IPS DF 4.7 (cell line): ENCODE measurements around the gene CRISPLD2.
"Not testable (repeated sequence)": the region's sequence is repeated elsewhere in the genome, so short reads cannot be mapped to it uniquely, and the experiment has no call there.

Source experiments
- DNase-seq: peaks from one replicate; pipeline ENCODE4 v3.0.0-alpha.2; 2013; ENCODE audit warnings: low spot score; ENCODE audit errors: extremely low read depth

Gene CRISPLD2

DNA sequence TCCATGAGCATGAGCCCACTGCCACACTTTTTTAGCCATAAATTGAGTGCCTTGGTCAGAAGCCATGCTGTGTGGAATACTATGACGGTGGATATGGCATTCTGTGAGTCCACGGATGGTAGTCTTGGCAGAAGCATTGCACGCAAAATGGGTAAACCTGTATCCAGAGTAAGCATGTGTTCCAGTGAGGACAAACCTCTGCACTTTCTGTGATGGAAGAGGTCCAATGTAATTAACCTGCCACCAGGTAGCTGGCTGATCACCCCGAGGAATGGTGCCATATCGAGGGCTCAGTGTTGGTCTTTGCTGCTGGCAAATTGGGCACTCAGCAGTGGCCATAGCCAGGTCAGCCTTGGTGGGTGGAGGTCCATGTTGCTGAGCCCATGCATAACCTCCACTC lies 37.0 kb downstream of the CRISPLD2 start:
- DNase-seq, result not testable (repeated sequence)

DNA sequence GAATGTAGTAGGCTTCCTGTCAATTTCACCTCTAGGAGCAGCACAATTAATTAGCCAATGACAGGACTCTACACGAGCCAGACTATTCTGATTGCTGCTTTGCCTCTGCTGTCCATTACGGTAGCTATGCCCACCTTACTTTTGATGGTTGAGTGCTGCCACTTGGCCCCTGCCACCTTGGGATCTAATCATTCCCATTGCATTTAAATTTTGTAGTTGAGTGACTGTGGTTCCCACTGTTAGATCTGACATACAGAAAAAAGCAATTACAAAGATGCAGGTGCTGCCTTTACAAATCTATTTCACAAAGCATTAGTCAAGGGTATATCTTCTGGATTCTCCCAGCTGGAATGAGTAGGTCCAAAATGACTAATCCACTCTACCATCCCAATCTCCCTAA lies 39.9 kb downstream of the CRISPLD2 start:
- DNase-seq, result no peak

DNA sequence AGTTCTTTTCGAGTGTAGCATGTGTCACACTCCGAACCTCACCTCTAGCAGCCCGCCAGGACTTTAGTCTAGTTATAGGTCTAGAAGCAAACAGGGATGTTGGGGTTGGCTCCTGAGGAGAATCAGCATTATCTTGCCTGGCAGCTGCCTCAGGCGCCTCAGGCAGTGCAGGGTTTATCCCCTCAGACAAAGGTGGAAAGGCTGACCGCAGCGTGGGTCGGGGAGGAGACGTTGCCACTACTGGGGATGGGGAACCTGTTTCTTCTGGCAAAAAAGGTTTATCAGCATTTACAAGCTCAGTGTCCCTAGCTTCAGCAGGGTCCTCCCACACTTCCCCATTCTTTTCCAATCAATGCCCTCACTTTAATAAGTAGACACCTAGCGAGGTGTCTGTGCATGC lies 40.6 kb downstream of the CRISPLD2 start:
- no peak for DNase-seq

DNA sequence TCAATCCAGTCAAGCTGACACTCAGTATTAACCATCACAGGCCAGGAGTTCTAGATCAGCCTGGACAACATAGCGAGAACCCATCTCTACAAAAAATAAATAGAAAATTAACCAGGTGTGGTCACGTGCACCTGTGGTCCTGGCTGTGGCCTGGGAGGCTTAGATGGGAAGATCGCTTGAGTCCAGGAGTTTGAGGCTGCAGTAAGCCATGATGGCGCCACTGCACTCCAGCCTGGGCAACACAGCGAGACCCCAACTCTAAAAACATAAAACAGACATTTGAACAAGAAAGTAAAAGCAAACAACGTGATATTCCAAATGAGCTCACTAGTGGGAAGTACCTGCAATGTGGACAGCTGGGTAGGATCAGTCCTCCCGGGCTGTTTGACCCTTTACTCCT lies 41.9 kb downstream of the CRISPLD2 start:
- DNase-seq, result no peak

DNA sequence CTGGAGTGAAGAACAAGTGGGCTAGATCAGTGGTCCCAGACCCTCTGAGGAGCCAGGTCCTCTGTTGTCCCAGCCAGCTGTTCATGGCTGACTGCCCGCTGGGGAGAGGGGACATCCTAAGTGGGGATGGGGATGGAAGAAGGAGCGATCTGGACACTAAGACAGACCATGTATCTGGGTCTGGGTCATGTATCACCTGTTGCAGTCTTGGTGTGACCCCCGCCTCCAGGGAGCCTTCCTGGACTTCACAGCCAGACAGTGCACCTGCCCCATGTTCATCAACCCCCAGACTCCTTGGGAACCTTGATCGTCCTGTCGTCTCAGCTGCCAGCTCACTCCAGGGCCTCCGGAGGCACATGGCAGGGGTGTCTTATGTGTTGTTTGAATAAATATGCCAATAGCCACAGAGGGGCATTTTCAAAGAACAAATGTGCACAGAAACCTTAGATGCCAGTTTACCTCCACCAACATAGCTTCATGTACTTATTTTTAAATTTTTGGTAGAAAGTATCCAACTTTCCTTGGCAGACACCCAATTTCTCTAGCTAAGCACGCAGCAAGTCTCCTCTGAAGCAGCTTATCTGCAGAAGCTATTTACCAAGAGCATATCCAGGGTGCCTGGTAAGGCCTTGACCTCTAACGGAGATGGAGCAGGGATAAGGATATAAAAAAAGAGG lies 43.2 kb downstream of the CRISPLD2 start:
- no peak for DNase-seq

DNA sequence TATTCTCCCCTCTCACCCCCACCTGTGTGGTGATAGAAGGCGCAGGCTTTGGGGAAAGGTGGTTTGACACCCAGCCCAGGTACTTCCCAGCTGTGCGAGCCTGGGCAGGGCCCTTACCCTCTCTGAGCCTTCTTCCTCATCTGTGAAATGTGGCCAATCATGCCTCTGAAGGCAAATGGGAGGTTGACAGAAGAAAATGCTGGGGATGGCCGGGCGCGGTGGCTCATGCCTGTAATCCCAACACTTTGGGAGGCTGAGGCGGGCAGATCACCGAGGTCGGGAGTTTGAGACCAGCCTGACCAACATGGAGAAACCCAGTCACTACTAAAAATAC lies 43.7 kb downstream of the CRISPLD2 start:
- no peak for DNase-seq

DNA sequence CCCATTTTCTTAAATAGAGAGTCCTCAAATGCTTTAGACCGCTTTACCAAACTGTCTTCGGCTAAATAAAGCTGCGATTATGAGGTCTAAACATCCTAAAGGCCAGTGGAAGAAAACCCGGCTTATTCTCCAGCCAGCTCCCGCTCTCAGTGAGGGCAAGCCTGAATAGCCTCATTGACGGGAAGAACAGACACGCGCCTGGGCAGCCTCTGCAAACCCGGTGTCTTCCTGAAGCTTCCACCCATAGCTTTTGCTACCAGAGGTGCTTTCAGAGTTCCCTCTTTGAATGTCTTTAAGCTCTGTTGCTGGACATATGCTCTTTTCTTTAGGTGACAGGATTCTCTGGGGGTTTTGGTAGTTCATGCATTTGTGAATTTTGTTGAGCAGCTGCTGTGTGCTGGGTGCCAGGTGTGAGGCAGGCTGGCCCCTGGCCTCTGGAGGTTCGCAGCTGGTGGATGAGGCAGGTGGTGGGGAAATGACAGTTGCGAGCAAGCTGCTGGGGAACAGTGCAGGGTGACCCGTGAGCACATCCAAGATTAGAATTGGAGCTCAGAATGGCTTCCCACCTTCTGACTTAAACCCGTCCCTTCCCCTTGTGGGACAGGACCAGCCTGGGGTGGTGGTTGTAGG lies 44.7 kb downstream of the CRISPLD2 start:
- no peak for DNase-seq

DNA sequence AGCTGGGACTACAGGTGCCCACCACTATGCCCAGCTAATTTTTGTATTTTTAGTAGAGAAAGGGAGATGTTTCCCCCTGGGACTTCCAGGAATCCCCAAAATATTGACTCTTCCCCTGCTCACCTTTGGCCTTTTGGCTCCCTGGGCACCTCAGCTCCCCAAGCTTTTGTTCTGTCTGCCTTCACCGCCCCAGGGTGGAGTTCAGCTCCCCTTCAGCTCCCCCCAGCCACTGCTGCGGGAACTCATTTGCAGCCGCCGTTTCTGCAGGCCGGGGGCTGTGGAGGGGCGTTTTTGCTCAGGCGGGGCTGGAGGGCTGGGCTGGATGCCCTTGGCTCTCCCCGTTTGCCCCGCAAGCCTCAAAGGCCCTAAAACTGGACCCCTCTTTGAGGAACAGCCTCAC lies 47.9 kb downstream of the CRISPLD2 start:
- no peak for DNase-seq

DNA sequence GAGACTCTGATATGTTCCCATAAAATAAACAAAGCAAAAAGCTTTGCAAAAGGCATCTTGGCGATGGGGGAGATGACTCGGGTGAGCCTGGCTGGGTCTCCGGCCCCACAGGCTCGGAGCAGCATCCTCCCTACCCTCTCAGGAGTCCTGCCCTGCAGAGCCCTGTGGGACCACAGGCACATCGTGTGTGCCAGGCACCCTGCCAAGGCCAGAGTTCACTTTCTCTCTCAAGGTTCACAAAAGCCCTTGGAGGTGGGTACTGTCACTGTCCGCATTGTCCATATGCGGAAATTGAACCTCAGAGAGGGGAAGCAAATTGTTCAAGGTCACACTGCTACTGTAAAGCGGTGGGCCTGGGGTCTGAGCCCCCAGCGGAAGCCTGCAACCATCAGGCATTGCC lies 48.5 kb downstream of the CRISPLD2 start:
- DNase-seq, result no peak

DNA sequence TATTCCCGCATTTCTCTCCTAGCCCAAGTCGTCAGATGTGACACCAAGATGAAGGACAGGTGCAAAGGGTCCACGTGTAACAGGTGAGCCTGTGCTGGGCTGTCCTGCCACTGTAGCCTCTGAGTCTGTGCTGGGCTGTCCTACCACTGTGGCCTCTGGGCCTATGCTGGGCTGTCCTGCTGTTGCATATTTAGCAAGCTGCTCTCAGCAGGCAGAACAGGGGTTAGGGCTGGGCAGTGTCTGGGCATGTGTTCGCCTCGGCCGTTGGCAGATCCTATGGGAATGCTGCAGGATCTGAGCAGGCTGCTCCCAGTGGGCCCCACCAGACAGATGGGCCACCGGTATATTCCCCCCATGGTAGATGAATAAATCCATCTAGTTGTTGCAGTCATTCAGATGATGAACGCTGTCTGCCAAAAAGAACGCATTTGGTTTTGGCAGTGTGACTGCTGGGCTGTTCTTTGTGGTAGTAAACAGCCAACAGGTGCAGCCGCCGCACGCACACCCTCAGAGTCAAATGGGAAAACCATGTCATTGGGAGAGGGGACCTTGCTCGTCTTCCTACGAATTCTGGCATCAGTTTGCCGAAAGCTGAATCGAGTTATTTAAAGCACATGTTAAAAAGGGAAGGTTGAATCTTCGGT lies 49.2 kb downstream of the CRISPLD2 start:
- DNase-seq, result no peak

DNA sequence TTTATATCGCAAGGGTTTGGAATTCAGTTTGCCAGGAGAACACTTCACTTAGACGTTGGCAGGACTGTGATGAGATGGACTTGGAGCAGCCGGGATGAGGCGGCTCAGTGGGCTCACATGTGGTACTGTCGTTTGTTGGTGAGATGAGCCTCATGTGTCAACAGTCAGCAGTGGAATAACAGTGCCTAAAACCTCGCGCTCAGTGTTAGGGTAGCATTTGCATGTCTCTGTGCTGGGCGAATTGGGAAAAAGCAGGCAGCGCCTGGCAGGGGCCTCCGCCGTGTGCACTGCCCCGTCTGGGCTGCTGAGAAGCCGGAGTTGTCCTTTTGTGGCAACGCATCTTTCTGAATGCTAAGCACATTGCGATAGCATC lies 49.7 kb downstream of the CRISPLD2 start:
- no peak for DNase-seq

DNA sequence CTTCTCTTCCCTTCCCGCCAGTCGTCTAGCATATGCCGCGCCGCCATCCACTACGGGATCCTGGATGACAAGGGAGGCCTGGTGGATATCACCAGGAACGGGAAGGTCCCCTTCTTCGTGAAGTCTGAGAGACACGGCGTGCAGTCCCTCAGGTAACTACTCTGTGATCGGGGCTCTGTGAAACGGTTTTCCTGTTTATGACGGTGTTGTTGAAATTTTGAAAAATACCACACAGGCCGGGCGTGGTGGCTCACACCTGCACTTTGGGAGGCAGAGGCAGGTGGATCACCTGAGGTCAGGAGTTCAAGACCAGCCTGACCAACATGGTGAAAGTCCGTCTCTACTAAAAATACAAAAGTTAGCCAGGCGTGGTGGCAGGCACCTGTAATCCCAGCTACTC lies 53.2 kb downstream of the CRISPLD2 start:
- DNase-seq, result not testable (repeated sequence)

DNA sequence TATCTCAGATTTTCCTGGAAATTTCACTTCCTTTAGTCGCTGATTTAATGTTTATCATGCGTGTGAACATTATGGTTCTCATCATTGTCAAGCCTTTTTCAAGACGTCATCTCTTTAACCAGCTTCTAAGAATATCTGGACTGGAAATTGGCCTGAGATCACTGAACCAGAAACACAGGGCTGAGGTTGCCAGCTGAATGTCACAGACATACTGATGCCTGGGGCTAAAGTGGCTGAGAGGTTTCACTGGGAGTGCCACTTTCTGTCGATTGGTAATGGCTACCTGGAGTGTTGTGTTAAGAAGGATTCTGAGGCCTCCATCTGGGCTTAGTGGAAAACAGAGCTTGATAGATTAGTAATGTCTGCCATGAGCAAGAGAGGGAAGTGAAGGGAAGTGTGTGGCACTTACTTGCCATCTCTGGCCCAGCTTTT lies 54.2 kb downstream of the CRISPLD2 start:
- DNase-seq, result no peak

DNA sequence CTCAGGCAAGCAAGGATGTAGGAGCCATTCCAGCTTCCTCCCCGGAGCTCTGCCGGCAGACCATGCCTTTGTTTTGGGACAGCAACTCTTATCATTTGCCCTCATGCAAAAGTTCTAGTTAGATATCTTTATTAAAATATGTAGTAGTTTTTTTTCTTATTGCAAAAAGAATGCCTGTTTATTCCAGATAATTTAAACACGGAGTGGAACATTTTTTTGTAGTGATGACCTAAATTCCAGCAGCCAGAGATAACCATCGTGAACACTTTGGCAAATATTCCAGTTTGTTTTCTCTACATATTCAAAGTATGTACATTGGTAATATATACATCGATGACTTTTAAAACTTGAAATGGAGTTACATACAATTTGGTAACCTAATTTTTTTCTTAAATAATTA lies 54.8 kb downstream of the CRISPLD2 start:
- no peak for DNase-seq

DNA sequence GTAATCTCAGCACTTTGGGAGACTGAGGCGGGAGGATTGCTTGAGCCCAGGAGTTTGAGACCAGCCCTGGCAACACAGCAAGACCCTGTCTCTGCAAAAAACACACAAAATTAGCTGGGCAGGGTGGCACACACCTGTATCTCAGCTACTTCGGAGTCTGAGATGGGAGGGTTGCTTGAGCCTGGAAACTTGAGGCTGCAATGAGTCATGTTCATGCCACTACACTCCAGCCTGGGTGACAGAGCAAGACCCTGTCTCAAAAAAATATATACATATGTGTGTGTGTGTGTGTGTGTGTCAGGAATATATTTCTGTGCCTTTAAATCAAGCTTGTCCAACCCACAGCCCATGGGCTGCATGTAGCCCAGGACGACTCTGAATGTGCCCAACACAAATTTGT lies 55.2 kb downstream of the CRISPLD2 start:
- no peak for DNase-seq

DNA sequence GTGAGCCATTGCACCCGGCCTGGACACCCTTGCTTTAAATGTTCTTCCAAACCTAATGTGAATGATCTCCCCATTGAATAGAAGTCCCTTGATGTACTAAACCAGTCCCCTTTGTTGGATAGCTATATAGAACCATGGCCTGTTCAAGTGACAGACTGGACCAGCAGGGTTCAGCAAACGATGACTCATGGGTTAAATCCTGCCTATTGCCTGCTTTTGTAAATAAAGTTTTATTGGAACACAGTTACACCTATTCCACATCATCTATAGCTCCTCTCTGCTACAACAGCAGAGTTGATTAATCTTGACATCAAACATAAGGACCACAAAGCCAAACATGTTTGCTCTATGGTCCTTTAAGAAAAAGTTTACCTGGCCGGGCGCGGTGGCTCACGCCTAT lies 56.1 kb downstream of the CRISPLD2 start:
- DNase-seq, result no peak

DNA sequence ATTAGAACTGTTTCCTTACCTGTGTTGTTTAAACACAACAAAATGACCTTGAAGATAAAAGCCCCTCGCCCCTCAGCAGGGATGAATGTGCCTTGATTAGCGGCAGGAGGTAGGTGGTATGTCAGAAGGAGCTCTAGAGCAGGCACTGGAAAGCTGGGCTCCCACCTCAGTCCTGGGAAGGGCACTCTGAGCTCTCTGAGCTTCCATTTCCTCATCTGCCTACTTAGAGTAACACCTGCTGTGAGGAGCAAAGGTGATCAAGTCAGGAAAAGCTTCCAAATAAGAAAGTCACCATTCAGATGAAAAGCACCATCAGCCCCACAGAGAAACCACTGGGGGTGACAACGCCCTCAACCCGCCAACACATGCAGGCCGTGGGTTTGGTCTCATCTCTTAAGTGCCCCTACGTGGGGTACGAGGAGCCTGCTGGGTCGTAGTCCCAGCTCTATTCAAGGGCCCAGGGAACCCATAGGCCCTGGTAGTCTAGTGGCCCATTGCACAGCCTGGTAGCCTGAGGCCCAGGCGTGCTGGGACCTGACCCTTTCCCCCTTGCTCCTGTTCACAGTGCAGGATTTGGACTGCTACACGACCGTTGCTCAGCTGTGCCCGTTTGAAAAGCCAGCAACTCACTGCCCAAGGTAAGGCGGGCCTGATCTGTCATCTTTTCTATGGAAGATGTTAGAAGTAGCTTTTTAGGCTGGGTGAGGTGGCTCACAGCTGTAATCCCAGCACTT lies 57.3 kb downstream of the CRISPLD2 start:
- no peak for DNase-seq

DNA sequence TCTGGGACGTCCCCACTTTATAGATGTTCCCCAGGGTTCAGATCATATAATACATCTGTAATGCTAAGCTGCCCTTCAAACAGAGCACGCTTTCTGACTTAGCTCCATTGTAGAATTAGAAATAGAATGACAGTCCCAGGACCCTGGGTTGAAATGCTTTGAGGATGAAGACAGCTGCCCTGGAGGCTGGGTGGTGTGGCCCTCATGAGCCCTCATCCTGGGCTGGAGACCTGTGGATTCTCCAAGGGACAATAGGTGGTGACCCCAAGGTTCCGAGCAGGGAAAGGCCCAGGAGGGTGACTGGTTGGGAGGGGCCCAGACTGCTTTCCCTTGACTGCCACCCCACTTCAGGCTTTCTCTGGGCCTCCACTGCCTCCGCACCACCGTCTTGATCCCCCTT lies 59.0 kb downstream of the CRISPLD2 start:
- DNase-seq, result no peak

DNA sequence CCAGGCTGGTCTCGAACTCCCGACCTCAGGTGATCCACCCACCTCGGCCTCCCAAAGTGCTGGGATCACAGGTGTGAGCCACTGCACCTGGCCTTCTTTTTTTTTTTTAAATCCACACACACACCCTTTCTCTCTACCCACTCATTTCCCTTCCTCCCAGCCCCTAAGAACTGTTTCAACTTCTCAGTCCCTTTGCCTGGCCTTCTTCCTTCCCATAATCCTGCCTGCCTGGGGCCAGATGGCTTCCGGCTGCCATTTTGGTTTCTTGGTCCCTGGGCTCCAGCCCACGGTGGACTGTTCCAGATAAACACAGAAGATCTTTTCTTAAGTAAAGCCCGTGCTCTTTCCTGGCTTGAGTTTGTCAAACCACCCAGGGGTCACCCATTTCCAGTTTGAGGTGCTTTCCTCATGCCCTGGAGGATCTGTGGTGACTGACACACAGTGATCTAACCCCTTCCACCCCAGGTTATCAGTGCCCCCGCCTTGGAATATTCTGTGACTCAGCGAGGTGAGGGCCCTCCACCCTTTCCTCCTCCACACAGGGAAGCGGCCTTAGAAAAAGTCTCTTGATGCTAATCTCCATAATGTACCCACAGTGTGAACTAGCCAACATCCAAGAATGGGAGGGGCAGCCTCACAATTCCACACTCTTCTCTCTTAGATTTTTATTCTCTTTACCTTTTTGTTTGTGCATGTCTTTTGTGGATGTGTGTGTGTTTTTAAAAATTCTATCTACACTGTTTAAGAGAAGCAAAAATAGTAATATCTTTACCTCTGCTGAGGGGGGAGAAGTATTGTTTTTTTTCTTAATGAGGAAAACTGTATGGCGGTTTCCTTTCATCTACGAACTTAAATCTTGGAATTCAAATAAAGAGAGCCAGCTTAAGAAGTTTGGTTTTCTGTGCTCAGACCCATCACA lies 60.0 kb downstream of the CRISPLD2 start:
- DNase-seq, result no peak

DNA sequence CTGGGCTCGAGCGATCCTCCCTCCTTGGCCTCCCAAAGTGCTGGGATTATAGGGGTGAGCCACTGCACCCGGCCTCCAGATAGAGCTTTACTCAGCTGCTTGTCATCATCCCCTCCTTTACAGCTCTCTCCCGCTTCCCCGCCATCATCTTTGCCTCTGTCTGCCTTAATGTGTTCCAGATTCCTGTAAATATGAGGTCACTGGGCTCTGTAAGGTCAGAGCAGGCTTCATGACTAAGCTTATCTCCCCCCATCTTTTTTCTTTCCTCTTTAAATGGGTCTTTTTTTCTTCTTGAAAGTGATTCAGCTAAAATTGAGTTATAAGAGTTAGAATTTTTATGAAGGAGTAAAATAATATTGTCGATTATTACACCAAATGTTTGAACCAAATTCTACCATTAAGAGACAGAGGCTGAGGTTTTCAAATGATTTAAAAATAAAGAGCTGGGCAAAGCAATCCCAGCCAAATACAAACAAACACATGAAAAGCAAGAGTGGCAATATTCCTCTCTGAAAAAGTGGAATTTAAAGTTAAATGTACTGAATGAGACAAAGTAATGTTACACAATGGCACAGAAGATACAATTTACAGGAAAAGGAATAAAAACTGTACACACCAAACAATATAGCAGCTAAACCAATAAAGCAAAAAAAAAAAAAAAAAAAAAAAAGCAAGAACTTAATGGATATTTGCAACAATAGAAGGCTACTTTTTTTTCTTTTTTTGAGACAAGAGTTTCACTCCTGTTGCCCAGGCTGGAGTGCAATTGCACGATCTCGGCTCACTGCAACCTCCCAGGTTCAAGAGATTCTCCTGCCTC lies 62.1 kb downstream of the CRISPLD2 start:
- DNase-seq, result no peak
